Hepatocyte (in vitro differentiated cells): ENCODE results near the gene PPM1G.

Experiments used
- EZH2 ChIP-seq: fragments of 200-600 bp; sonication (generic); IDR thresholded peaks from 2 replicates; pipeline ENCODE4 v1.6.1; 2016; ENCODE audit warnings: antibody characterized with exemption, mild to moderate bottlenecking, borderline replicate concordance
- EZH2phosphoT487 ChIP-seq: fragments of 200-600 bp; sonication (generic); IDR thresholded peaks from one replicate; pipeline ENCODE4 v1.6.1; 2018; ENCODE audit warnings: antibody characterized with exemption, mild to moderate bottlenecking, low read depth, moderate library complexity; ENCODE audit not compliant: unreplicated experiment, severe bottlenecking
- TF ChIP-seq, protein P1 (sequence below): fragments of 200-600 bp; sonication (generic); IDR thresholded peaks from 2 replicates; pipeline ENCODE4 v1.5.1; 2016; ENCODE audit warnings: antibody characterized with exemption, mild to moderate bottlenecking; ENCODE audit not compliant: poor library complexity

GRCh38 chr2:27336173-27336572 is 73.2 kb downstream of the PPM1G start:
- TF ChIP-seq, protein P1, sequence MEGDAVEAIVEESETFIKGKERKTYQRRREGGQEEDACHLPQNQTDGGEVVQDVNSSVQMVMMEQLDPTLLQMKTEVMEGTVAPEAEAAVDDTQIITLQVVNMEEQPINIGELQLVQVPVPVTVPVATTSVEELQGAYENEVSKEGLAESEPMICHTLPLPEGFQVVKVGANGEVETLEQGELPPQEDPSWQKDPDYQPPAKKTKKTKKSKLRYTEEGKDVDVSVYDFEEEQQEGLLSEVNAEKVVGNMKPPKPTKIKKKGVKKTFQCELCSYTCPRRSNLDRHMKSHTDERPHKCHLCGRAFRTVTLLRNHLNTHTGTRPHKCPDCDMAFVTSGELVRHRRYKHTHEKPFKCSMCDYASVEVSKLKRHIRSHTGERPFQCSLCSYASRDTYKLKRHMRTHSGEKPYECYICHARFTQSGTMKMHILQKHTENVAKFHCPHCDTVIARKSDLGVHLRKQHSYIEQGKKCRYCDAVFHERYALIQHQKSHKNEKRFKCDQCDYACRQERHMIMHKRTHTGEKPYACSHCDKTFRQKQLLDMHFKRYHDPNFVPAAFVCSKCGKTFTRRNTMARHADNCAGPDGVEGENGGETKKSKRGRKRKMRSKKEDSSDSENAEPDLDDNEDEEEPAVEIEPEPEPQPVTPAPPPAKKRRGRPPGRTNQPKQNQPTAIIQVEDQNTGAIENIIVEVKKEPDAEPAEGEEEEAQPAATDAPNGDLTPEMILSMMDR = no peak
- TF ChIP-seq EZH2 (no peak), EZH2phosphoT487 (no peak)
